ENCODE data around the gene DUSP16.

- TF ChIP-seq CREB1 (CRISPR knock-in tag; IDR thresholded peaks at IDR 0.05; ENCODE audit: low read depth) (no peak), JUNB (IDR thresholded peaks at IDR 0.05; ENCODE audit: unreplicated experiment) (no peak), POLR2AphosphoS5 (IDR thresholded peaks at IDR 0.05; ENCODE audit: low read depth) (no peak; the same call in 1 of the 2 replicates), EZH2 (IDR thresholded peaks at IDR 0.05; ENCODE audit: low read depth, unreplicated experiment) (no peak), CTCF (conservative IDR thresholded peaks at IDR 0.05; ENCODE audit: low read depth in 2 of 2) (no peak), REST (IDR thresholded peaks at IDR 0.05; ENCODE audit: unreplicated experiment) (no peak), EZH2phosphoT487 (IDR thresholded peaks at IDR 0.05; ENCODE audit: unreplicated experiment) (no peak), ZNF114 (CRISPR knock-in tag; IDR thresholded peaks at IDR 0.05) (no peak), NANOG (IDR thresholded peaks at IDR 0.05; ENCODE audit: borderline replicate concordance) (no peak), ETS1 (IDR thresholded peaks at IDR 0.05) (no peak), ZNF331 (CRISPR knock-in tag; IDR thresholded peaks at IDR 0.05; ENCODE audit: low read depth) (no peak), STAT1 (IDR thresholded peaks at IDR 0.05; ENCODE audit: unreplicated experiment) (no peak)
These were observed 613 bp downstream of the DUSP16 start for GRCh38 chr12:12562016-12562483.

Data from GM23338 (cell line).